SU-DHL-6 (cell line): ENCODE results near the gene SORBS2.

ENCODE experiments used
- CTCF ChIP-seq: fragments of 200-600 bp; sonication (generic); IDR thresholded peaks from one replicate; pipeline ENCODE4 v1.5.1; 2017; ENCODE audit warnings: antibody characterized with exemption, mild to moderate bottlenecking, low read length, moderate library complexity; ENCODE audit not compliant: insufficient read depth, poor library complexity, severe bottlenecking
- EZH2phosphoT487 ChIP-seq: fragments of 200-600 bp; sonication (generic), shearing (Covaris generic); conservative IDR thresholded peaks from 2 replicates; pipeline ENCODE4 v1.6.1; 2018; ENCODE audit warnings: mild to moderate bottlenecking, antibody characterized with exemption, low read length, moderate library complexity, mixed read lengths

GRCh38 chr4:185713731-185714130 lies 98.3 kb downstream of the SORBS2 start:
- TF ChIP-seq CTCF: no peak
- TF ChIP-seq EZH2phosphoT487: no peak
